Breast epithelium (tissue), 3 donors: ENCODE results near the gene SLITRK3.

Source experiments
- POLR2AphosphoS5 ChIP-seq, 3 donors: sonication (generic); formaldehyde crosslinking; IDR thresholded peaks; one replicate each; pipeline ENCODE4 v1.6.1; 2017; ENCODE audit warnings: antibody characterized with exemption in 3 of 3
- TF ChIP-seq, protein P1 (sequence below), 3 donors: fragments of 450-650 bp; IDR thresholded peaks; one replicate each; pipeline ENCODE4 v1.5.1; 2016 to 2017; ENCODE audit warnings: antibody characterized with exemption in 3 of 3, mild to moderate bottlenecking in 3 of 3, moderate library complexity in 3 of 3

DNA sequence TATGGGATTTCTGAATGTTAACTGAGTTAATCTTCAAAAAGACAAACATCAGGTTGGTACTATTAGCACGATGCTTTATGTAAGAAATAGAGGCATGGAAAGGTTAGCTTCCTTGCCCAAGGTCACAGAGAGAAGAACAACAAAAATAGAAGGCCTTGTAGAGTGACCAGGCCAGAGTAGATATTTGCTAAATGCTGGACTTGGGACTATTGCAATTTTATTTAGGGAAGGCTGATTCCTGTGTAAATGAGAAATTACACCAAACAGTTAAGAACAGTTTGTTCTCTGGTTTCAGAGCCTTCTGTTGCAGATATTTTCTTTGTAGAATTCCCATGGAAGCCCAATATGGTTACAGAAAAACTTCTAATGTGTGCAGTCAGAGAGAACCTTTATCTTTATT, 16.4 kb upstream of the SLITRK3 start:
- no peak for TF ChIP-seq POLR2AphosphoS5 (IDR thresholded peaks at IDR 0.05)
- TF ChIP-seq, protein P1, sequence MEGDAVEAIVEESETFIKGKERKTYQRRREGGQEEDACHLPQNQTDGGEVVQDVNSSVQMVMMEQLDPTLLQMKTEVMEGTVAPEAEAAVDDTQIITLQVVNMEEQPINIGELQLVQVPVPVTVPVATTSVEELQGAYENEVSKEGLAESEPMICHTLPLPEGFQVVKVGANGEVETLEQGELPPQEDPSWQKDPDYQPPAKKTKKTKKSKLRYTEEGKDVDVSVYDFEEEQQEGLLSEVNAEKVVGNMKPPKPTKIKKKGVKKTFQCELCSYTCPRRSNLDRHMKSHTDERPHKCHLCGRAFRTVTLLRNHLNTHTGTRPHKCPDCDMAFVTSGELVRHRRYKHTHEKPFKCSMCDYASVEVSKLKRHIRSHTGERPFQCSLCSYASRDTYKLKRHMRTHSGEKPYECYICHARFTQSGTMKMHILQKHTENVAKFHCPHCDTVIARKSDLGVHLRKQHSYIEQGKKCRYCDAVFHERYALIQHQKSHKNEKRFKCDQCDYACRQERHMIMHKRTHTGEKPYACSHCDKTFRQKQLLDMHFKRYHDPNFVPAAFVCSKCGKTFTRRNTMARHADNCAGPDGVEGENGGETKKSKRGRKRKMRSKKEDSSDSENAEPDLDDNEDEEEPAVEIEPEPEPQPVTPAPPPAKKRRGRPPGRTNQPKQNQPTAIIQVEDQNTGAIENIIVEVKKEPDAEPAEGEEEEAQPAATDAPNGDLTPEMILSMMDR (IDR thresholded peaks at IDR 0.05) = no peak
